CD4-positive, alpha-beta T cell (primary cell): Measurements from ENCODE around the gene KRTAP5-6. TPM values are rescaled to one million over a fixed set of nuclear protein-coding genes. Genes with fewer than 3 reads are reported as not detected.

ENCODE experiments used
- ATAC-seq: fragments of 200-7000 bp; cut with Tn5 transposase; one replicate; pipeline ENCODE4 v1.10.0; 2022; ENCODE audit warnings: mild to moderate bottlenecking; ENCODE audit not compliant: poor library complexity
- CTCF ChIA-PET: fragments of 350-600 bp; sonication (Branson Sonifier 250); formaldehyde crosslinking; loops from one replicate; lab custom pipeline; 2021; ENCODE audit warnings: antibody characterized with exemption, inconsistent platforms; lab: Charles Lee
- POLR2A ChIA-PET: fragments of 350-600 bp; sonication (Branson Sonifier 250); formaldehyde crosslinking; loops from one replicate; lab custom pipeline; 2021; ENCODE audit warnings: antibody characterized with exemption, inconsistent platforms; lab: Charles Lee
- DNase-seq, 14 experiments: peaks; one replicate each; pipeline ENCODE4 v3.0.0-alpha.2; 2013 to 2020; ENCODE audit warnings: mixed read lengths in 2 of 14
- H3K27ac ChIP-seq, 2 donors: one replicate each; pipeline versions ENCODE4 v1.5.1 to v1.7.0; 2013; ENCODE audit warnings: low read length in 2 of 2, low read depth in 1 of 2, mild to moderate bottlenecking in 1 of 2
- H3K27me3 ChIP-seq, 2 experiments: 1 replicate in 1 of 2; 2 replicates in 1 of 2; pipeline versions ENCODE4 v1.6.1 to v1.7.0; 2013; ENCODE audit warnings: low read length in 2 of 2, control low read depth in 1 of 2, mild to moderate bottlenecking in 1 of 2, moderate library complexity in 1 of 2; ENCODE audit not compliant: insufficient read depth in 2 of 2, control insufficient read depth in 1 of 2
- H3K36me3 ChIP-seq: one replicate; pipeline ENCODE4 v1.6.1; 2013; ENCODE audit warnings: low read length, control low read depth; ENCODE audit not compliant: insufficient read depth
- H3K4me1 ChIP-seq: one replicate; pipeline ENCODE4 v1.6.1; 2013; ENCODE audit warnings: low read length, control low read depth; ENCODE audit not compliant: insufficient read depth
- H3K4me3 ChIP-seq: one replicate; pipeline ENCODE4 v1.5.1; 2013; ENCODE audit warnings: mild to moderate bottlenecking, low read length, moderate library complexity
- H3K9me3 ChIP-seq, 2 experiments: 1 replicate in 1 of 2; 2 replicates in 1 of 2; pipeline versions ENCODE4 v1.6.1 to v1.7.0; 2013; ENCODE audit warnings: low read length in 2 of 2, mild to moderate bottlenecking in 2 of 2, control low read depth in 1 of 2, moderate library complexity in 1 of 2; ENCODE audit not compliant: control insufficient read depth in 1 of 2, insufficient read depth in 1 of 2
- H3K27ac Mint-ChIP-seq: one replicate; pipeline ENCODE4 v1.8.0; 2020; ENCODE audit warnings: mixed read lengths
- H3K27me3 Mint-ChIP-seq: one replicate; pipeline ENCODE4 v1.8.0; 2021; ENCODE audit warnings: mixed read lengths
- H3K36me3 Mint-ChIP-seq: one replicate; pipeline ENCODE4 v1.8.0; 2021; ENCODE audit warnings: low read depth, mixed read lengths
- H3K4me1 Mint-ChIP-seq: one replicate; pipeline ENCODE4 v1.8.0; 2021; ENCODE audit warnings: low read depth, mixed read lengths
- H3K4me3 Mint-ChIP-seq: one replicate; pipeline ENCODE4 v1.8.0; 2020; ENCODE audit warnings: mild to moderate bottlenecking, mixed read lengths
- H3K9me3 Mint-ChIP-seq: one replicate; pipeline ENCODE4 v1.8.0; 2020; ENCODE audit warnings: mixed read lengths
- intact Hi-C, 2 experiments: fragments of 100-400 bp; cut with DNase I in 1 of 2; cut with micrococcal nuclease in 1 of 2; formaldehyde crosslinking; loops; one replicate each; pipeline versions ENCODE4 v1.15.1 to v1.9.0; 2023 to 2025; cut with DNase I, micrococcal nuclease
- total RNA-seq, 174 experiments: library from RNA in 2 of 174; stranded (reverse) in 2 of 174; gene quantifications; one replicate each; pipeline ENCODE4 v1.2.3 and lab custom pipeline; 2021 to 2026
- TF ChIP-seq, protein P1 (sequence below): fragments of 200-600 bp; IDR thresholded peaks from one replicate; pipeline ENCODE4 v1.8.0; 2022; ENCODE audit warnings: antibody characterized with exemption, mild to moderate bottlenecking

The KRTAP5-6 gene
- total RNA-seq, 2 experiments from 2014 or later, result not detected

DNA sequence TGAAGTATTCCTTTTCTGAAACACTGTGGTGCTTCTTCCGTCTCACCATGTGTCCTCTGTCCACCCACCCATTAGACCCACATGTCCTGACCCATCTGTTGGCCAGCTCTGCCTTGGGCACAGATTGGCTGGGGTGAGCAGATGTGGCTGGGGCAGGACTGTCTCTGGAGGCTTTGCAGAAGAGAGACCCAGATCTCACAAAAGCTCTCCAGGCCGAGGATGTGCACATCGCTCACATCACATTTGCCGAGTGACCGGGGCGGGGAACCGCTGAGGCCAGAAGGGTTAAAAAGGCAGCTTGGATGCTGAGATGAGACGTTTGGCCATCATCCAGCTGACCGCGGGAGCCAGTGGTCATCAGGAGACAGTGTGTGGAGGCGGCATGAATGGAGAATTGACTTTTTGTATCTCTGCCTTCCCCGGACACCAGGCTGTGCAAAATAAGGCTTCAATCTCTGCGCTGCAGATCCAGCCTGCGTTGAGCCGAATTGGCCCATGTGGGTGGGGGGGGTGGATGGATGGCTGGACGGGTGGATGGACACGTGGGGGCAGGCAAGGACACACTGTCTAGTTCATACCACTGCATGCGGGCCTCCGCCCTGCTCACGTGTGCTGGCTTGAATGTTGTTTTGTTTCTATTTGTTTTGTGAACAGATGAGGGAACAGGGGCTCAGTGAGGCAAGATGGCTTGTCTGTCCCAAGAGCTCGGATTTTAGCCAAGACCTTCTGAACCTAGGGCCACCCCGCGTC lies 47.3 kb downstream of the KRTAP5-6 start:
- Mint-ChIP-seq H3K27ac (no peak overlapping the region), H3K27me3 (peaks cover under 1% of the 10 kb centered on the region), H3K4me3 (no peak overlapping the region), H3K9me3 (no peaks in the 10 kb centered on the region), H3K4me1 (peaks cover 6% of the 10 kb centered on the region), H3K36me3 (no peaks in the 10 kb centered on the region)
- DNase-seq (no peak), ATAC-seq (no peak)
- Histone ChIP-seq H3K9me3 (peaks cover 0 to 8% of the 10 kb centered on the region in 2 experiments), H3K36me3 (no peaks in the 10 kb centered on the region), H3K4me3 (no peak overlapping the region), H3K27ac (no peak overlapping the region), H3K4me1 (peaks cover 7% of the 10 kb centered on the region), H3K27me3 (peaks cover under 1% of the 10 kb centered on the region in 2 experiments)
- TF ChIP-seq, protein P1, sequence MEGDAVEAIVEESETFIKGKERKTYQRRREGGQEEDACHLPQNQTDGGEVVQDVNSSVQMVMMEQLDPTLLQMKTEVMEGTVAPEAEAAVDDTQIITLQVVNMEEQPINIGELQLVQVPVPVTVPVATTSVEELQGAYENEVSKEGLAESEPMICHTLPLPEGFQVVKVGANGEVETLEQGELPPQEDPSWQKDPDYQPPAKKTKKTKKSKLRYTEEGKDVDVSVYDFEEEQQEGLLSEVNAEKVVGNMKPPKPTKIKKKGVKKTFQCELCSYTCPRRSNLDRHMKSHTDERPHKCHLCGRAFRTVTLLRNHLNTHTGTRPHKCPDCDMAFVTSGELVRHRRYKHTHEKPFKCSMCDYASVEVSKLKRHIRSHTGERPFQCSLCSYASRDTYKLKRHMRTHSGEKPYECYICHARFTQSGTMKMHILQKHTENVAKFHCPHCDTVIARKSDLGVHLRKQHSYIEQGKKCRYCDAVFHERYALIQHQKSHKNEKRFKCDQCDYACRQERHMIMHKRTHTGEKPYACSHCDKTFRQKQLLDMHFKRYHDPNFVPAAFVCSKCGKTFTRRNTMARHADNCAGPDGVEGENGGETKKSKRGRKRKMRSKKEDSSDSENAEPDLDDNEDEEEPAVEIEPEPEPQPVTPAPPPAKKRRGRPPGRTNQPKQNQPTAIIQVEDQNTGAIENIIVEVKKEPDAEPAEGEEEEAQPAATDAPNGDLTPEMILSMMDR, result no peak
- POLR2A ChIA-PET, result no interaction called here
- CTCF ChIA-PET, result no interaction called here
- intact Hi-C loops, result loop anchor here in 1 of 2 experiments (10.0 kb wide), 1 partner anchor 1530 kb away; no protein-coding TSS in a partner anchor

DNA sequence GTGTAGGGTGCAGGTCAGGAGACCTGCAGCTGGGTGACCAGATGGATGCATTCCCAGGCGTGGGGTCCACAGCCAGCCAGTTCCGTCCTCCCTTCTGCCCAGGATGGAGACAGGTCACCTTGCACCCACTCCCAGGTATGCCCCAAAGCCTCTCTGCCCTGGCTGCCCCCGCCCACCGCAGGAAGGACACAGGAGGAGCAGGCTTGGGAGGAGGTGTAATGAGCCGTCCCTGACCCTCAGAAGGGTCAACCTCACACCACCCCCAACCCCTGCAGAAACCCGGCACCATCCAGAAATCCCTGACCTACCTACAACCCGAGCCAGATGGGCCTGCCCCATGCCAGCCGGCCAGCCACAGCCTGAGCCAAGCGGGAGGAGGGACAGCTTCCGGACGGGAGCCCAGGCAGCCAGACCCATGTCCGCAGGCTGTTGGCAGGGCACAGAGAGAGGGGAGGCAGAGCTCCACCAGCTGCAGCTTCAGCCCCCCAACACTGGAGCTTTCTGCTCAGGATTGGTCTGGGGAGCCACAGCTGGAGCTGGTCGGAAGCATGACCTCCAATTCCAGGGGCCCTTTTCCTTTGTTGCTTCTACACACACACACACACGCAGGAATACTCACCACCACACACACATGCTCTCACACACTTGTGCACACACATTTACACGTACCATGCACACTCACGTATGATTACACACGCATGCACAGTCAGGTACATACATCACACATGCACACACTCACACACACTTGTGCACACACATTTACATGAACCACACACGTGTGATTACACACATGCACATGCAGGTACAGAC lies 48.1 kb downstream of the KRTAP5-6 start:
- H3K9me3 ChIP-seq, result peaks cover 0 to 10% of the 10 kb centered on the region in 2 experiments
- ChIA-PET CTCF (no interaction called here), POLR2A (no interaction called here)
- no peak for ATAC-seq
- intact Hi-C loops, result loop anchor here in 1 of 2 experiments (10.0 kb wide), 1 partner anchor 1530 kb away; no protein-coding TSS in a partner anchor
- no peak for DNase-seq
- Mint-ChIP-seq H3K4me3 (no peak overlapping the region), H3K9me3 (no peaks in the 10 kb centered on the region), H3K27me3 (peaks cover 8% of the 10 kb centered on the region), H3K36me3 (no peaks in the 10 kb centered on the region), H3K4me1 (peaks cover 14% of the 10 kb centered on the region), H3K27ac (no peak overlapping the region)
- TF ChIP-seq, protein P1, result no peak
- no peak overlapping the region for H3K27ac ChIP-seq
- no peaks in the 10 kb centered on the region for H3K36me3 ChIP-seq
- H3K4me3 ChIP-seq, result no peak overlapping the region
- peaks cover 15% of the 10 kb centered on the region for H3K4me1 ChIP-seq
- H3K27me3 ChIP-seq, result peaks cover 8% of the 10 kb centered on the region in 2 experiments

DNA sequence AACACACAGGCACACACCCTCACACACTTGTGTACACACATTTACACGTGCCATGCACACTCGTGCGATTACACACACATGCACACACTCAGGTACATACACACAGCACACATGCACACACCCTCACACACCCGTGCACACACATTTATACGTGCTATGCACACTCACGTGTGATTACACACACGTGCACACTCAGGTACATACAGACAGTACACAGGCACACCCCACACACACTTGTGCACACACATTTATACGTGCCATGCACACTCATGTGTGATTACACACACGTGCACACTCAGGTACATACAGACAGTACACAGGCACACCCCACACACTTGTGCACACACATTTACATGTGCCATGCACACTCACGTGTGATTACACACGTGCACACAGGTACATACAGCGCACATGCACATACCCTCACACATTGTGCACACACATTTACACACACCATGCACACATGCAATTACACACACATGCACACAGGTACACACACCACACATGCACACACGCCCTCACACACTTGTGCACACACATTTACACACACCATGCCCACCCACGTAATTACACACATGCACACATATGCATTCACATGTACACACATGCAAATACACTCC lies 48.8 kb downstream of the KRTAP5-6 start:
- Mint-ChIP-seq H3K4me3 (no peak overlapping the region), H3K27ac (no peak overlapping the region), H3K27me3 (peaks cover 14% of the 10 kb centered on the region), H3K9me3 (no peaks in the 10 kb centered on the region), H3K4me1 (peaks cover 20% of the 10 kb centered on the region), H3K36me3 (no peaks in the 10 kb centered on the region)
- POLR2A ChIA-PET, result no interaction called here
- DNase-seq, result no peak
- Histone ChIP-seq H3K9me3 (peaks cover 0 to 10% of the 10 kb centered on the region in 2 experiments), H3K4me1 (peaks cover 21% of the 10 kb centered on the region), H3K4me3 (no peak overlapping the region), H3K27me3 (peaks cover 13 to 15% of the 10 kb centered on the region in 2 experiments), H3K36me3 (no peaks in the 10 kb centered on the region), H3K27ac (no peak overlapping the region)
- CTCF ChIA-PET, result no interaction called here
- no peak for ATAC-seq
- intact Hi-C loops, result loop anchor here in 1 of 2 experiments (10.0 kb wide), 1 partner anchor 1531 kb away; no protein-coding TSS in a partner anchor
- TF ChIP-seq, protein P1, result no peak
